Spleen (tissue), 7 donors: ENCODE measurements around the gene SCG5.

Source experiments
- CTCF ChIP-seq, 11 experiments: fragments of 200-600 bp in 7 of 11; fragments of 450-650 bp in 4 of 11; sonication (generic) in 4 of 11; IDR thresholded peaks in 8 of 11; conservative IDR thresholded peaks in 3 of 11; 1 replicate in 7 of 11; 2 replicates in 4 of 11; pipeline versions ENCODE4 v1.4.0 to v1.8.0; 2016 to 2021; ENCODE audit warnings: antibody characterized with exemption in 11 of 11, inconsistent platforms in 4 of 11, mild to moderate bottlenecking in 1 of 11
- POLR2A ChIP-seq, 3 donors: fragments of 450-650 bp; IDR thresholded peaks; one replicate each; pipeline ENCODE4 v1.5.1; 2017; ENCODE audit warnings: antibody characterized with exemption in 3 of 3, mild to moderate bottlenecking in 1 of 3
- POLR2AphosphoS5 ChIP-seq, 3 donors: sonication (generic); formaldehyde crosslinking; IDR thresholded peaks; one replicate each; pipeline ENCODE4 v1.5.1; 2017; ENCODE audit warnings: antibody characterized with exemption in 3 of 3
- donor health status: DM: no; HTN: no; CAD: no; lungs with moderate emphysema.
- donor health status: DM: no; HTN: no; CAD: no.
- donor health status: DM: no; HTN: no; CAD: no.

GRCh38 chr15:32718227-32718820, 76.8 kb downstream of the SCG5 start:
- TF ChIP-seq CTCF (IDR thresholded peaks at IDR 0.05 in 8 of 11, conservative IDR thresholded peaks at IDR 0.05 in 3 of 11) = no peak
- TF ChIP-seq POLR2AphosphoS5 (IDR thresholded peaks at IDR 0.05) = no peak
- TF ChIP-seq POLR2A (IDR thresholded peaks at IDR 0.05) = no peak
